ENCODE measurements around the gene TNC. TPM values are rescaled to one million over a fixed set of nuclear protein-coding genes. Genes with fewer than 3 reads are reported as not detected.
A peak's percentile ranks its signal among the peaks of the same experiment; 100 is the strongest.
"Not testable (repeated sequence)": the region's sequence is repeated elsewhere in the genome, so short reads cannot be mapped to it uniquely, and the experiment has no call there.

The TNC gene
- total RNA-seq, 1 donor from 2014 or later: 2.9 TPM

DNA sequence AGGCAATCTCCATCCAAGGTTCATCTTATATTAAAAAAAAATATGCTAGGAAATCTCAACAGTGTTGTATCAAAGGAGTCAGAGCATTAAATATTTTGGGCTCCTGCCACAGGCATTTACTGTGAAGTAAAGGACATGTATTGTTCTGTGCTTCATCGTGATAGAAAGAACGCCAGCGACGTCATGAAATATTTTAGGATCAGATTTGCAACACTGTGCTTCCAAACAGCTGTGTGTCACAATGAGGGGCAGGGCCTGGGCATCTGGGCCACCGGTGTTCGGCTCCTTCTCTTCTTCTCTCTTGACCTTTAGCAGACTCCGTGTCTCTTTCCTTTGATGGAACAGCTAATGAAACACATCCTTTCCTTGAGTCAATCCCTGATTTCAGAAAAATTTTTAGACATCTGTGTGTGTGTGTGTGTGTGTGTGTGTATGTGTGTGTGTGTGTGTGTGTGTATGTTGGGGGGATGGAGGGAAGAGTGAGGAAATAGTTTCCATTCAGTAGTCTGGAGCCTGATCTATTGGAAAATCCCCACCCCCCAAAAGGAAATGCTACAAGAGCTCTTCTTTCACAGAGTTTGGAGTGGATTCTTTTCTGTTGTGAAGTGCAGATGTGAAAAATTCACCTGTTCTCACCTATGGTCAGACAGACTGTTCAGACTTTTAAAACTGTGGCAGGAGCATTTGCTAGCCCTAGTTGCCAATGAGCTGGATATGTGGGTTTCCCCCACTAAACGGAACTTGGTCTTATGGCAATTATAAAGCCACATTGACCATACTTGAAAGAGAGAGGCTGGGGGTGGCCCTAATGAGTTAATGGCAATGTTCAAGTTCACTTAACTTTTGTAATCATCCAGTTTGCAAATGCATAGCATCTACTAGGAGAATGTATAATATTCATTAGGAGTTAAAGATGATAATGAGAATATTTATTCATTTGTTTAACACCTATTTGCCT lies 18.1 kb upstream of the TNC start:
- DNase-seq (ENCODE audit: low spot score) (no peak), ATAC-seq (no peak)

DNA sequence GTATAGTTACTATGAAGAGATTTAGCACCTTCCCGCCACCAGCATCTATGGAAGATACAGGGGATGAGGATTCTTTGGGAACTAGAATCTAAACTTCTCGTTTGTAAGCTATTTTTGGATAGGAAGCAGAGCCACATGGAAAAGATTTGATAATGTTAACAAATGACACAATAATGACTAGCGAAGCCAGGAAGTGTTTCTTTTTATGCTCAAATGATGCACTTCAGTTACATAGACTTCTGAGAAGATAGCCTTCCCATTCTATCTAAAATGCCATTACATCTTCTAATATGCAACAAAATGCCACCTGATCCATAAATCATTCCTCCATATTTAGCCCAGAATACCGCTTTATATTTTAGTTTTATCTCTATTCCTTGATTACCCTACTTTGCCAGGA lies 17.0 kb upstream of the TNC start:
- ATAC-seq: no peak
- DNase-seq (ENCODE audit: low spot score): no peak

DNA sequence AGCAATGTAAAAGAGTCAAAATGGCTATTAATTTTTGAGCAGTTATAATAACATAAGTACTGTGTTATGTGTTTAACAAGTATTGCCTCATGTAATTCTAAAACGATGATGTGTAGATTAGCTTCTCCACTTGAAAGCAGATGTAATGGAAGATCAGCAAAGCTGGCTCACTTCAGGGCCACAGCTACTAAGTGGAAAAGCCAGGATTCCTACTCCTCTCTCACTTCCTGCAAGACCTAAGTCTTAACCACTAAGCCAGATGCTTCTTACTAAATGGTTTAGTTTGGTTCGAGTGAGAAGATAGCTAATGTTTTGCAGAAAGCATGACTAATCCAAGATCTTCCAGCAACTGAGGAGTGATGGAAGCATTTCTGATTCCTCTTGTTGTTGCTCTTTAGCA lies 15.7 kb upstream of the TNC start:
- ATAC-seq (no peak), DNase-seq (ENCODE audit: low spot score) (no peak)

GRCh38 chr9:115132648-115133047 lies 14.7 kb upstream of the TNC start:
- ATAC-seq (no peak), DNase-seq (ENCODE audit: low spot score) (no peak)

- DNase-seq (ENCODE audit: low spot score) (no peak), ATAC-seq (no peak)
These were observed 12.2 kb upstream of the TNC start for GRCh38 chr9:115130176-115130575.

DNA sequence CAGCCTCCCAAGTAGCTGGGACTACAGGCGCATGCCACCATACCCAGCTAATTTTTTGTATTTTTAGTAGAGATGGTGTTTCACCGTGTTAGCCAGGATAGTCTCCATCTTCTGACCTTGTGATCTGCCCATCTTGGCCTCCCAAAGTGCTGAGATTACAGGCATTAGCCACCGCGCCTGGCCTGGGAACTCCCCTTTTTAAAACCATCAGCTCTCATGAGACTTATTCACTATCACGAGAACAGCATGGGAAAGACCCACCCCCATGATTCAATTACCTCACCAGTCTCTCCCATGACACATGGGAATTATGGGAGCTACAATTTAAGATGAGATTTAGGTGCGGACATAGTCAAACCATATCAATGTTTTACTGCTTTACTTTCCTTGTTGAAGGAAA lies 10.8 kb upstream of the TNC start:
- not testable (repeated sequence) for ATAC-seq; DNase-seq (ENCODE audit: low spot score)

DNA sequence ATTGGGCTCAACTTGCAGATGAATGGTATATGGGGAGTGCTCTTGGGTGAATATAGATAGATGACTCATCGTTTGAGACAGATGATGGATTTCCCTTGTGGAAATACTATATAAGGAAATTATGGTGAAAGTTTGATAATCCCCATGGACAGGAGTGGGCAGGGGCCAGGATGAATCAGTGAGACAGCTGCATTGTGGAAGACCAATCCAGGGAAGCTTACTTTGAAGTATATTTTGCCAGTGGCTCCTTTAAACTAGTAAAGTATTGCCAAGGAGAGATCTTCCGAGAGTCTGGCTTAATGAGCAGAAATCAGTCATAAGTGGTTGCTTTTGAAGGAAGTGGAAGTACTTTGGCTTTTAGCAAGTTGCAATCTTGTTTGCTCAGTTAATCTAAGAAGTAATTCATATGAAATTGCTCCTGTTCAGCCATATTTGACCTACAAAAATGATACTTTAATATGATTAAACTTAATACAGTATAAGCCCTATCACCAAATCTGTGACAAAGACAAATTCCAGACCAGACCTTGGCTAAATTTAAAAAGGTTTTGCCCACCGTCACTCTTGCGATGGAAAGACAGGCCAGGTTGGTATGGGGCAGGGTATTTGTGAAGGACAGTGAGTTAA lies 9.3 kb upstream of the TNC start:
- ATAC-seq: no peak
- DNase-seq (ENCODE audit: low spot score): no peak

GRCh38 chr9:115126404-115126803 lies 8.4 kb upstream of the TNC start:
- DNase-seq (ENCODE audit: low spot score): no peak
- ATAC-seq: no peak

DNA sequence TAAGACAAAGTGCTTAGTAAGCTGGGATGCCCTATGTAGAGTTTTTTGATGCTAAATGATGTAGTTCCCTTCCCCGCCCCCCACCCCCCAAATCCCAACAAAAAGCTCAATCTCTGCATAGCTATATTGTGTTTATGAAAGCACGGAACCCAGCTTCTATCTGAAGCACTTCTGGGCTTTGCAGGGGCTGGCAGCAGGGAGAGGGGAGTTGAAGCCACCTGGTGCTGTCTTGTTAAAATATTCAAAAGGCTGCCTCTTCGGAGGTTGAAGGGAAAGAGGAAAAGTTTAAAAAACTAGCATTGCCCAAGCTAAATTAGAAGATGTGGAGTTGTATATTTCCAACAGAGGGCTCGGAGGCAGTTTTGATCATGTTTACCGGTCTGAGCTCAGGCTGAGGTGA lies 5.0 kb upstream of the TNC start:
- DNase-seq (ENCODE audit: low spot score): no peak
- no peak for ATAC-seq

- DNase-seq (ENCODE audit: low spot score) (no peak), ATAC-seq (no peak)
These were observed 3.2 kb upstream of the TNC start for GRCh38 chr9:115121181-115121580.

DNA sequence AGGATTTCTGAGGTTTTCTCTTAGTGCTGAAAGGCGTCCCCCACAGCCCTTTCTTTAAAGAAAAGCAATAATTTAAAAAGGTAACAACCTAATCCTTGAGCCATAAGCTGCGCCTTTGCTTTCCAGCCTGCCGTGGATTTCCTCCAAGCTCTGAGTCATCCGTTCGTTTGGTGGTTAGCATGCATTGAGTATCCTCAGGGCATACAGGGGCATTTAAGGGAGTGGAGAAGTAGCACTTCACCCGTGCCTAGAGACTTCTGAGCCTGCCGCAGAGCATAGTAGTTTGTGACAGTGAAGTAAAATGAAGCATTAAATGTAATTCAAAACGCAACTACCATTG lies 892 bp upstream of the TNC start:
- peak; percentile 29 for ATAC-seq
- no peak for DNase-seq (ENCODE audit: low spot score)

DNA sequence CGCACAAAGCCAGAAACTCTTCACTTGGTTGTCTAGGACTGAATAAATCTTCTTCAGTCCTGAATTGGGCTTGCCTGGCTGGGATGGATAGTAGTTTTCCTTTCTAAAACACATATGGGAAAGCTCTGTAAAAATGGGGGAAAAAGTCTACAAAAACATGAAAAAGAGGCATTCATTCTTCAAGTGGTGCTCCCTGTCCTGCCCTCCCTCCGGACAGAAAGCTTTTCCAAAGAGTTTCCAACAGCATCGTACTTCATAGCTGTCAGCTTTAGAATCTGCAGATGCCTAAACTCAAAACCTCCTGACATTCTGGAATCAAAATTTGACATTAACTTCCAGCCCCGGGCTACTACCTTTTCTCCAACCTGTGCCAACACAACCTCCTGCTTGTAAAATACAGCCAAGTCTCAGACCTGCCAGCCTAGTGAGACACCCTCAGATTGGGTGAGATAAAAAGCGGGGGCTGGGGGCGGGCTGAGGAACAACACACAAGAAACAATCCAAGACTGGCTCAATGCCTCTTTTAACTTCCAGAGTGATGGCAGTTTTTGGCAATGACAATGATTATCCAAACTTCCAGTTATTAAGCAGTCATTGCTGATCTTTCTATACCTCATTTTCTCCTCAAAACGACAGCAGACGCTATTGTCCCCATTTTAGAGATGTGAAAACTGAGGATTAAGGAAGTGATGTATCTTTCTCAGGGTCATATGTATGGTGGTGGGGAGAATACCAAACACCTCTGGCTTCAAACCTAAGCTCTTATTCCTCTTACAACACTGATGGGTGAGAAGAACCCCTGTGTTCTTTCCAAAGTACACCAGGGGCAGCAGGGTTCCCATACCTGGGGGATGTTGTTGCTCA lies 1.3 kb downstream of the TNC start:
- ATAC-seq (no peak), DNase-seq (ENCODE audit: low spot score) (no peak)

DNA sequence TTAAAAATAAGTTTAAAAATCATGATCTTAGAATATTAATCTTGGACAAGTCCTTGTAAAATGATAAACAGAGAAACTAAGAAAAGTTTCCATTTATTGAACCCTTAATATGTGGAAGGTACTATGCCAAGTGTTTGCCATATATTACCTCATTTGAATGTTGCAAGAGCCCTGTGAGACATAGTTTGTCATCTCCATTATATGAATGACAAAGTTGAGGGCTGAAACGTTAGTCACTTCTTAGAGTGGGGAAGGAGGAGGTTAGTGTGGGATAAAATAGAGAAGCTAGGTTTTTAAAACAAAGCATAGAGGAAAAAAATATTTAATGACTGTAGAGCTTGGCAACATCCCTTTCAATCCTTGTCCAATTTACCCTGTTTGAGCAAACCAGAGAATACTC lies 2.0 kb downstream of the TNC start:
- no peak for DNase-seq (ENCODE audit: low spot score)
- no peak for ATAC-seq

- ATAC-seq: no peak
These were observed 2.7 kb downstream of the TNC start for GRCh38 chr9:115115117-115115880.

GRCh38 chr9:115114546-115114945 lies 3.4 kb downstream of the TNC start:
- ATAC-seq (no peak), DNase-seq (ENCODE audit: low spot score) (no peak)

More at GRCh38 chr9:115115117-115115880, 2.7 kb downstream of the TNC start:
- DNase-seq (ENCODE audit: low spot score): no peak

GRCh38 chr9:115114084-115114483 lies 3.9 kb downstream of the TNC start:
- DNase-seq (ENCODE audit: low spot score): no peak
- ATAC-seq: no peak

GRCh38 chr9:115111874-115112273 lies 6.1 kb downstream of the TNC start:
- no peak for ATAC-seq

DNA sequence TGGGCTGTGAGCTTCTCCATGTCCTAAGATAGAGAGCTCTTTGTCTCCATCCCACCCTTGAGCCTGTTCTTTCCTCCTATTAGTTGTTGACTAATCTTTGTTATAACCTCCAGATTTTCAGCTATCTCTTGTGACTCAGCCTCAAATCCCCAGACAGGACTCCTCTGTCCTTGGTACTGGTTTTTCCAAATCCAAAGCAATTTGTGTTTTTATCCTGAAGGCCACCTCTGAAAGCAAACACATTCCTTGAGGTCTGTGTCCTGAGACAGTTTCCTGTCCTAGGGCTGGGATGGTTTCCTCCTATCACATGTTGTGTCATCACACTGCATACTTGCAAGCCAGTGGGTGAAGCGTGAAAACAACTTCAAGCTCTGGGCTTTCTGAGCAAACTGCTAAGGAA lies 8.5 kb downstream of the TNC start:
- no peak for DNase-seq (ENCODE audit: low spot score)
- ATAC-seq: no peak

More at GRCh38 chr9:115111874-115112273, 6.1 kb downstream of the TNC start:
- no peak for DNase-seq (ENCODE audit: low spot score)

DNA sequence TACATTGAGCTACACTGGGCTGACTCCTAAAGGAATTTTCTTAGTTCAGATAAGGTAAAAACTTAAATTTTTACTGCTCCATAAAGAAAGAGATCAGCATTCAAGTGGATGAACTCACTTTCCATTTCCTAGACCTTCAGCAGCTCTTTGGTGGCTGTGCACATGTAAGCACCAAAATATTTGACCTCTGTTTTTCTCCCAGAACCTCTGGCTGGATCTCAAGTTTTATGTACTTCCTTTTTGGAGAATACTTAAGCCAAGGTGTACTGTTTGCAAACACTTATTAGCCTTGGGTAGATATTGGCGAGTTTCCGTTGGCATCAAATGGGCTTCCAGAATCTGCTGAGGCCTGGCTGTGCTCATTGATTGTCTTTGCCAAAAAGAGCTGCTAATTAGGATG lies 10.3 kb downstream of the TNC start:
- DNase-seq (ENCODE audit: low spot score) (no peak), ATAC-seq (peak; percentile 36)

GRCh38 chr9:115106642-115107041 lies 11.3 kb downstream of the TNC start:
- no peak for ATAC-seq
- DNase-seq (ENCODE audit: low spot score): no peak

DNA sequence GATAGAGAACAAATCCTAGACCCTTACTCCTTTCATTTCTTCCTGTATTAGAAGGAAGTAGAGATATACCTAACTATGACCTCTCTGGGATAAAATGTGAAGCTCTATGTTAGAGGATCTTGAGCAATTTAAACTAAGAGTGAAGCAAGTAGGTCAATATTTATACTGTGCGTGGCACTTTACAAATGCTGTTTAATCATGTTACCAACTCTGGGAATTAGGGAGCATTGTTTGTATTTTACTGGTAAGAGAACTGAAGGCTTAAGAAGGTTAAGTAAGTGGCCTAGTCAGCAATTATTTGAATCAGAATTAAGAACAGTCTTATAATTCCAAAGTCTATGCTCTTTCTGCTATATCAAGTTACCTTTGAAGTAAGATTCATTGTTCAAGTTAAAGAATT lies 12.0 kb downstream of the TNC start:
- ATAC-seq (peak; percentile 91), DNase-seq (ENCODE audit: low spot score) (no peak)

Data from left lobe of liver (tissue), 2 donors.